Activated CD8-positive, alpha-beta memory T cell treated with anti-CD3 and anti-CD28 coated beads, Interleukin-2, amount 50 U/mL, for 48 hours (primary cell): ENCODE results near the gene CIB4.
A peak's percentile ranks its signal among the peaks of the same experiment; 100 is the strongest.

ENCODE experiments used
- DNase-seq: peaks from one replicate; pipeline ENCODE4 v3.0.0-alpha.2; 2020

Gene CIB4

GRCh38 chr2:26639685-26640243 lies 1.4 kb downstream of the CIB4 start:
- peak; percentile 10 for DNase-seq

GRCh38 chr2:26637811-26638310 lies 3.3 kb downstream of the CIB4 start:
- no peak for DNase-seq

- DNase-seq: no peak
Measured at GRCh38 chr2:26636935-26637334, 4.2 kb downstream of the CIB4 start.

GRCh38 chr2:26635401-26635800 lies 5.8 kb downstream of the CIB4 start:
- no peak for DNase-seq

- DNase-seq: no peak
Measured at GRCh38 chr2:26634636-26635230, 6.4 kb downstream of the CIB4 start.

GRCh38 chr2:26633993-26634595 lies 7.1 kb downstream of the CIB4 start:
- no peak for DNase-seq

GRCh38 chr2:26633351-26633945 lies 7.7 kb downstream of the CIB4 start:
- DNase-seq: no peak

GRCh38 chr2:26632624-26633185 lies 8.5 kb downstream of the CIB4 start:
- no peak for DNase-seq

- DNase-seq: no peak
Measured at GRCh38 chr2:26631401-26632170, 9.6 kb downstream of the CIB4 start.

- no peak for DNase-seq
Measured at GRCh38 chr2:26630669-26631360, 10.4 kb downstream of the CIB4 start.

GRCh38 chr2:26630235-26630634 lies 10.9 kb downstream of the CIB4 start:
- no peak for DNase-seq

GRCh38 chr2:26629751-26630150 lies 11.4 kb downstream of the CIB4 start:
- DNase-seq: no peak

- DNase-seq: no peak
Measured at GRCh38 chr2:26629346-26629630, 11.9 kb downstream of the CIB4 start.

GRCh38 chr2:26628561-26629345 lies 12.4 kb downstream of the CIB4 start:
- no peak for DNase-seq

- no peak for DNase-seq
Measured at GRCh38 chr2:26627350-26628105, 13.6 kb downstream of the CIB4 start.

- no peak for DNase-seq
Measured at GRCh38 chr2:26626606-26627005, 14.6 kb downstream of the CIB4 start.

- no peak for DNase-seq
Measured at GRCh38 chr2:26623541-26624495, 17.3 kb downstream of the CIB4 start.

- DNase-seq: no peak
Measured at GRCh38 chr2:26621469-26622199, 19.5 kb downstream of the CIB4 start.

GRCh38 chr2:26620031-26620605 lies 21.0 kb downstream of the CIB4 start:
- no peak for DNase-seq
